ENCODE measurements around the gene CD59. TPM values are rescaled to one million over a fixed set of nuclear protein-coding genes. Genes with fewer than 3 reads are reported as not detected.
A peak's percentile ranks its signal among the peaks of the same experiment; 100 is the strongest.

The CD59 gene
- polyA plus RNA-seq, 3 donors = 3.7 to 34.9 (median 21.1) TPM

DNA sequence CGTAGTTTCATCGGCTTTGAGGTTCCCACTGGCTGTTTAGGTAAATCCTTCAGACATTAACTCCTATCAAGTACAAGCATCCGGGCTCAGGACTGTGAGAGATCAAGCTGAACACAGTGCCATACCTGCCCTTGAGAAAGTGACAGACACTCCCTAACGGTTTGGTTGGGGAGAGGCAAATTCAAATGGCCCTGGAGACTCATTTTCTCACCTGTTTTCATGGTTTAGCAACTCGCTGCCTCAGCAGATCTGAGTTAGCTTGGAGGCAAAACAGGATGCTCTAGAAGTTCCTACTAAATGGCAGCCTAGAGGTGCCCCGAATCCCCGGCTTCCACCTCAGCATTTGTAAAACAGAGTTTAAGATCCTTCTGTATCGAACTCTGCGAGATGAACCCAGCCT, 41.7 kb upstream of the CD59 start:
- WGBS (ENCODE audit: insufficient coverage) = 77% methylated on average over 3 of the region's 9 CpGs
- Mint-ChIP-seq H3K27me3 (ENCODE audit: low read depth in 3 of 3) (peaks cover 28 to 45% (median 39%) of the 10 kb centered on the region in 3 donors), H3K4me1 (peaks cover 17% of the 10 kb centered on the region), H3K36me3 (peaks cover 0 to 3% of the 10 kb centered on the region in 2 donors), H3K27ac (no peak overlapping the region), H3K4me3 (no peak overlapping the region), H3K9me3 (peaks cover 0 to 6% (median 3%) of the 10 kb centered on the region in 7 donors)
- Histone ChIP-seq H3K9ac (ENCODE audit: insufficient read depth, low read length, poor library complexity, severe bottlenecking) (no peak overlapping the region), H3K4me1 (ENCODE audit: control insufficient read depth in 1 of 2, insufficient read depth in 2 of 2, low read length in 2 of 2) (peaks cover 15 to 18% of the 10 kb centered on the region in 2 donors), H3K36me3 (replicated peaks in 1 of 2; ENCODE audit: control insufficient read depth in 1 of 2, insufficient read depth in 2 of 2, low read length in 2 of 2) (no peaks in the 10 kb centered on the region), H4K20me1 (ENCODE audit: insufficient read depth, low read length) (peaks cover 3% of the 10 kb centered on the region), H2AFZ (ENCODE audit: insufficient read depth, low read depth, low read length, poor library complexity, severe bottlenecking) (no peak overlapping the region), H3K27ac (ENCODE audit: low read depth in 1 of 2, low read length in 2 of 2) (no peak overlapping the region), H3K4me2 (replicated peaks; ENCODE audit: extremely low read depth, low read length, poor library complexity, severe bottlenecking) (no peak overlapping the region), H3K79me2 (ENCODE audit: insufficient read depth, low read length) (peaks cover 13% of the 10 kb centered on the region), H3K9me3 (replicated peaks in 1 of 2; ENCODE audit: control insufficient read depth in 1 of 2, insufficient read depth in 1 of 2, low read length in 2 of 2) (no peaks in the 10 kb centered on the region), H3K27me3 (ENCODE audit: control insufficient read depth in 2 of 2, insufficient read depth in 2 of 2, low read length in 2 of 2) (peaks cover 18 to 47% of the 10 kb centered on the region in 2 donors), H3K4me3 (replicated peaks in 1 of 3; ENCODE audit: low read depth in 2 of 3, low read length in 3 of 3) (no peak overlapping the region)
- intact Hi-C loops (cut with micrococcal nuclease) = no loop called here
- TF ChIP-seq, protein P1, sequence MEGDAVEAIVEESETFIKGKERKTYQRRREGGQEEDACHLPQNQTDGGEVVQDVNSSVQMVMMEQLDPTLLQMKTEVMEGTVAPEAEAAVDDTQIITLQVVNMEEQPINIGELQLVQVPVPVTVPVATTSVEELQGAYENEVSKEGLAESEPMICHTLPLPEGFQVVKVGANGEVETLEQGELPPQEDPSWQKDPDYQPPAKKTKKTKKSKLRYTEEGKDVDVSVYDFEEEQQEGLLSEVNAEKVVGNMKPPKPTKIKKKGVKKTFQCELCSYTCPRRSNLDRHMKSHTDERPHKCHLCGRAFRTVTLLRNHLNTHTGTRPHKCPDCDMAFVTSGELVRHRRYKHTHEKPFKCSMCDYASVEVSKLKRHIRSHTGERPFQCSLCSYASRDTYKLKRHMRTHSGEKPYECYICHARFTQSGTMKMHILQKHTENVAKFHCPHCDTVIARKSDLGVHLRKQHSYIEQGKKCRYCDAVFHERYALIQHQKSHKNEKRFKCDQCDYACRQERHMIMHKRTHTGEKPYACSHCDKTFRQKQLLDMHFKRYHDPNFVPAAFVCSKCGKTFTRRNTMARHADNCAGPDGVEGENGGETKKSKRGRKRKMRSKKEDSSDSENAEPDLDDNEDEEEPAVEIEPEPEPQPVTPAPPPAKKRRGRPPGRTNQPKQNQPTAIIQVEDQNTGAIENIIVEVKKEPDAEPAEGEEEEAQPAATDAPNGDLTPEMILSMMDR (IDR thresholded peaks at IDR 0.05) = no peak
- no peak for DNase-seq

DNA sequence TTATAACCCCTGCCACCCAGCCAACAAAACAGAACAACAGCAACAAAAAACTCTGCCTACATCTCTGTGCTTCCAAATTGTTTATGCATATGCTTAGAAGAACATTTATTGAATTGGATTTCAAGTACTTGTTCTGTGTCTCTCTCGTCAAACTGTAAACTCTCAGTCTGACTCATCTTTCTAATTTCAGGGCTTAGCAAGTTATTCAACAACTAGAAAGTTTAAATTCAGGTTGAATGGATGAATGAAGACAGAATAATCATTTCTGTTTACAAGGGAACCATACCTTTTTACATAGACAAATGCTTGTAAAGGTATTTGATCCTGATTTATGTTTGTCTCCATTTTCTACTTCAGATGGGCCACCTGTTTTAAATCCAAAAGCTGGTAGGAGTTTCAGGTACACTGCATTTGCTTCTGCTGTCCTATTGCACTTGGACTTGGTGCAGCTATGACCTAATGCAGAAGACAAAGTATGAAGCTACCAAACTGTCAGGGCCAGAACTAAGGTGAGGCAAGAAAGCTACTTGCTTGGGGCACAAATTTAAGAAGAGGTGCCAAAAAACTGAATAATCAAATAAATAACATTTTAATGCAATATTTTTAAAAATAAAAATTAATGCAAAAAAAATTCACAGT, 39.7 kb upstream of the CD59 start:
- Histone ChIP-seq H3K79me2 (ENCODE audit: insufficient read depth, low read length) (peaks cover 30% of the 10 kb centered on the region), H3K4me3 (replicated peaks in 1 of 3; ENCODE audit: low read depth in 2 of 3, low read length in 3 of 3) (no peak overlapping the region), H2AFZ (ENCODE audit: insufficient read depth, low read depth, low read length, poor library complexity, severe bottlenecking) (no peak overlapping the region), H3K4me1 (ENCODE audit: control insufficient read depth in 1 of 2, insufficient read depth in 2 of 2, low read length in 2 of 2) (peaks cover 18 to 25% of the 10 kb centered on the region in 2 donors), H3K27me3 (ENCODE audit: control insufficient read depth in 2 of 2, insufficient read depth in 2 of 2, low read length in 2 of 2) (peaks cover 18 to 45% of the 10 kb centered on the region in 2 donors), H4K20me1 (ENCODE audit: insufficient read depth, low read length) (peaks cover 10% of the 10 kb centered on the region), H3K4me2 (replicated peaks; ENCODE audit: extremely low read depth, low read length, poor library complexity, severe bottlenecking) (no peak overlapping the region), H3K27ac (ENCODE audit: low read depth in 1 of 2, low read length in 2 of 2) (no peak overlapping the region), H3K9me3 (replicated peaks in 1 of 2; ENCODE audit: control insufficient read depth in 1 of 2, insufficient read depth in 1 of 2, low read length in 2 of 2) (no peaks in the 10 kb centered on the region), H3K36me3 (replicated peaks in 1 of 2; ENCODE audit: control insufficient read depth in 1 of 2, insufficient read depth in 2 of 2, low read length in 2 of 2) (no peaks in the 10 kb centered on the region), H3K9ac (ENCODE audit: insufficient read depth, low read length, poor library complexity, severe bottlenecking) (no peak overlapping the region)
- H3K4me3 Mint-ChIP-seq = peak overlapping the region in 1 of 2 donors; percentile 97
- peaks cover 26% of the 10 kb centered on the region for H3K4me1 Mint-ChIP-seq
- WGBS (ENCODE audit: insufficient coverage) = no CpG with 5 or more reads among the region's 1 CpG
- H3K27ac Mint-ChIP-seq = no peak overlapping the region
- DNase-seq = no peak
- H3K9me3 Mint-ChIP-seq = peaks cover 0 to 4% (median 2%) of the 10 kb centered on the region in 7 donors
- TF ChIP-seq, protein P1 (IDR thresholded peaks at IDR 0.05) = no peak
- peaks cover 0 to 4% of the 10 kb centered on the region in 2 donors for H3K36me3 Mint-ChIP-seq
- H3K27me3 Mint-ChIP-seq (ENCODE audit: low read depth in 3 of 3) = peaks cover 24 to 43% (median 39%) of the 10 kb centered on the region in 3 donors
- intact Hi-C loops (cut with micrococcal nuclease) = no loop called here

All from CD14-positive monocyte (primary cell).